Measurements from ENCODE around the gene PARVA. TPM values are rescaled to one million over a fixed set of nuclear protein-coding genes. Genes with fewer than 3 reads are reported as not detected.

Gene PARVA
- total RNA-seq, 1 experiment from 2014 or later: 31.5 TPM

- ChIA-PET POLR2A (ENCODE audit: unreplicated experiment) (no interaction called here), CTCF (no interaction called here)
- Histone ChIP-seq H3K4me2 (no peak overlapping the region), H4K20me1 (ENCODE audit: insufficient read depth) (no peaks in the 10 kb centered on the region), H3K27me3 (ENCODE audit: insufficient read depth, low read depth) (no peaks in the 10 kb centered on the region), H3K36me3 (ENCODE audit: low read depth) (no peaks in the 10 kb centered on the region), H3F3A (ENCODE audit: insufficient read depth, low read depth) (no peaks in the 10 kb centered on the region), H3K9me3 (ENCODE audit: insufficient read depth, low read depth) (no peaks in the 10 kb centered on the region), H2AFZ (no peak overlapping the region), H3K79me2 (ENCODE audit: low read depth) (no peaks in the 10 kb centered on the region), H3K9me2 (ENCODE audit: insufficient read depth) (no peaks in the 10 kb centered on the region), H3K4me1 (replicated peaks; ENCODE audit: insufficient read depth) (no peaks in the 10 kb centered on the region), H3K27ac (no peak overlapping the region), H3K4me3 (no peak overlapping the region)
- intact Hi-C loops (cut with micrococcal nuclease; ENCODE audit: unreplicated experiment): no loop called here
- TF ChIP-seq CTCF (conservative IDR thresholded peaks at IDR 0.05) (no peak), EZH2 (IDR thresholded peaks at IDR 0.05; ENCODE audit: low read depth) (no peak)
- DNase-seq: no peak
- no TSS peak for BruUV-seq (replicated peaks)
Observed at GRCh38 chr11:12456651-12457579, 79.5 kb downstream of the PARVA start.

GRCh38 chr11:12458042-12458441, 80.7 kb downstream of the PARVA start:
- no peak for DNase-seq
- ChIA-PET CTCF (no interaction called here), POLR2A (ENCODE audit: unreplicated experiment) (no interaction called here)
- H3K79me2 ChIP-seq (ENCODE audit: low read depth): no peaks in the 10 kb centered on the region
- no peaks in the 10 kb centered on the region for H3F3A ChIP-seq (ENCODE audit: insufficient read depth, low read depth)
- TF ChIP-seq CTCF (conservative IDR thresholded peaks at IDR 0.05) (no peak), EZH2 (IDR thresholded peaks at IDR 0.05; ENCODE audit: low read depth) (no peak)
- H3K4me1 ChIP-seq (replicated peaks; ENCODE audit: insufficient read depth): no peaks in the 10 kb centered on the region
- no peaks in the 10 kb centered on the region for H3K36me3 ChIP-seq (ENCODE audit: low read depth)
- no peaks in the 10 kb centered on the region for H3K9me2 ChIP-seq (ENCODE audit: insufficient read depth)
- no peaks in the 10 kb centered on the region for H3K9me3 ChIP-seq (ENCODE audit: insufficient read depth, low read depth)
- no peak overlapping the region for H3K27ac ChIP-seq
- no peaks in the 10 kb centered on the region for H3K27me3 ChIP-seq (ENCODE audit: insufficient read depth, low read depth)
- no peak overlapping the region for H3K4me3 ChIP-seq
- H2AFZ ChIP-seq: no peak overlapping the region
- BruUV-seq (replicated peaks): no TSS peak
- intact Hi-C loops (cut with micrococcal nuclease; ENCODE audit: unreplicated experiment): no loop called here
- no peaks in the 10 kb centered on the region for H4K20me1 ChIP-seq (ENCODE audit: insufficient read depth)
- H3K4me2 ChIP-seq: no peak overlapping the region

- no TSS peak for BruUV-seq (replicated peaks)
- no peaks in the 10 kb centered on the region for H3K9me3 ChIP-seq (ENCODE audit: insufficient read depth, low read depth)
- no peaks in the 10 kb centered on the region for H3K9me2 ChIP-seq (ENCODE audit: insufficient read depth)
- H3K4me1 ChIP-seq (replicated peaks; ENCODE audit: insufficient read depth): no peaks in the 10 kb centered on the region
- H3K4me3 ChIP-seq: no peak overlapping the region
- H3F3A ChIP-seq (ENCODE audit: insufficient read depth, low read depth): no peaks in the 10 kb centered on the region
- H3K36me3 ChIP-seq (ENCODE audit: low read depth): no peaks in the 10 kb centered on the region
- TF ChIP-seq EZH2 (IDR thresholded peaks at IDR 0.05; ENCODE audit: low read depth) (no peak), CTCF (conservative IDR thresholded peaks at IDR 0.05) (no peak)
- H3K27ac ChIP-seq: no peak overlapping the region
- no peaks in the 10 kb centered on the region for H3K27me3 ChIP-seq (ENCODE audit: insufficient read depth, low read depth)
- H2AFZ ChIP-seq: no peak overlapping the region
- H3K4me2 ChIP-seq: no peak overlapping the region
- ChIA-PET CTCF (no interaction called here), POLR2A (ENCODE audit: unreplicated experiment) (no interaction called here)
- no peak for DNase-seq
- no peaks in the 10 kb centered on the region for H3K79me2 ChIP-seq (ENCODE audit: low read depth)
- no peaks in the 10 kb centered on the region for H4K20me1 ChIP-seq (ENCODE audit: insufficient read depth)
- intact Hi-C loops (cut with micrococcal nuclease; ENCODE audit: unreplicated experiment): no loop called here
Observed at GRCh38 chr11:12459374-12459773, 82.0 kb downstream of the PARVA start.
